ENCODE data around the gene PIP5K1B. TPM values are rescaled to one million over a fixed set of nuclear protein-coding genes. Genes with fewer than 3 reads are reported as not detected.

PIP5K1B gene
- total and polyA plus RNA-seq, 2 experiments from 2014 or later = 1.3 to 2.8 TPM

- Mint-ChIP-seq H3K9me3 (no peaks in the 10 kb centered on the region), H3K27me3 (ENCODE audit: insufficient read depth, low read depth, poor library complexity) (peaks cover 5% of the 10 kb centered on the region)
- H3K27me3 ChIP-seq (ENCODE audit: insufficient read depth) = no peaks in the 10 kb centered on the region
These were observed 193.9 kb downstream of the PIP5K1B start for GRCh38 chr9:68898781-68899439.

More at GRCh38 chr9:68898781-68899439, 193.9 kb downstream of the PIP5K1B start:
- H3K36me3 Mint-ChIP-seq (ENCODE audit: low read depth) = no peaks in the 10 kb centered on the region; the same call in 2 of the 3 replicates
- no peak for TF ChIP-seq EZH2 (IDR thresholded peaks at IDR 0.05; ENCODE audit: low read depth, unreplicated experiment)
- no peak for TF ChIP-seq JUNB (IDR thresholded peaks at IDR 0.05; ENCODE audit: unreplicated experiment)
- TF ChIP-seq STAT1 (IDR thresholded peaks at IDR 0.05; ENCODE audit: unreplicated experiment) = no peak
- TF ChIP-seq, protein P1, sequence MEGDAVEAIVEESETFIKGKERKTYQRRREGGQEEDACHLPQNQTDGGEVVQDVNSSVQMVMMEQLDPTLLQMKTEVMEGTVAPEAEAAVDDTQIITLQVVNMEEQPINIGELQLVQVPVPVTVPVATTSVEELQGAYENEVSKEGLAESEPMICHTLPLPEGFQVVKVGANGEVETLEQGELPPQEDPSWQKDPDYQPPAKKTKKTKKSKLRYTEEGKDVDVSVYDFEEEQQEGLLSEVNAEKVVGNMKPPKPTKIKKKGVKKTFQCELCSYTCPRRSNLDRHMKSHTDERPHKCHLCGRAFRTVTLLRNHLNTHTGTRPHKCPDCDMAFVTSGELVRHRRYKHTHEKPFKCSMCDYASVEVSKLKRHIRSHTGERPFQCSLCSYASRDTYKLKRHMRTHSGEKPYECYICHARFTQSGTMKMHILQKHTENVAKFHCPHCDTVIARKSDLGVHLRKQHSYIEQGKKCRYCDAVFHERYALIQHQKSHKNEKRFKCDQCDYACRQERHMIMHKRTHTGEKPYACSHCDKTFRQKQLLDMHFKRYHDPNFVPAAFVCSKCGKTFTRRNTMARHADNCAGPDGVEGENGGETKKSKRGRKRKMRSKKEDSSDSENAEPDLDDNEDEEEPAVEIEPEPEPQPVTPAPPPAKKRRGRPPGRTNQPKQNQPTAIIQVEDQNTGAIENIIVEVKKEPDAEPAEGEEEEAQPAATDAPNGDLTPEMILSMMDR (conservative IDR thresholded peaks at IDR 0.05; ENCODE audit: low read depth in 2 of 2) = no peak
- no peak for TF ChIP-seq ZNF331 (CRISPR knock-in tag; IDR thresholded peaks at IDR 0.05; ENCODE audit: low read depth)
- TF ChIP-seq, protein P2, sequence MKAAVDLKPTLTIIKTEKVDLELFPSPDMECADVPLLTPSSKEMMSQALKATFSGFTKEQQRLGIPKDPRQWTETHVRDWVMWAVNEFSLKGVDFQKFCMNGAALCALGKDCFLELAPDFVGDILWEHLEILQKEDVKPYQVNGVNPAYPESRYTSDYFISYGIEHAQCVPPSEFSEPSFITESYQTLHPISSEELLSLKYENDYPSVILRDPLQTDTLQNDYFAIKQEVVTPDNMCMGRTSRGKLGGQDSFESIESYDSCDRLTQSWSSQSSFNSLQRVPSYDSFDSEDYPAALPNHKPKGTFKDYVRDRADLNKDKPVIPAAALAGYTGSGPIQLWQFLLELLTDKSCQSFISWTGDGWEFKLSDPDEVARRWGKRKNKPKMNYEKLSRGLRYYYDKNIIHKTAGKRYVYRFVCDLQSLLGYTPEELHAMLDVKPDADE (IDR thresholded peaks at IDR 0.05) = no peak
- TF ChIP-seq, protein P3, sequence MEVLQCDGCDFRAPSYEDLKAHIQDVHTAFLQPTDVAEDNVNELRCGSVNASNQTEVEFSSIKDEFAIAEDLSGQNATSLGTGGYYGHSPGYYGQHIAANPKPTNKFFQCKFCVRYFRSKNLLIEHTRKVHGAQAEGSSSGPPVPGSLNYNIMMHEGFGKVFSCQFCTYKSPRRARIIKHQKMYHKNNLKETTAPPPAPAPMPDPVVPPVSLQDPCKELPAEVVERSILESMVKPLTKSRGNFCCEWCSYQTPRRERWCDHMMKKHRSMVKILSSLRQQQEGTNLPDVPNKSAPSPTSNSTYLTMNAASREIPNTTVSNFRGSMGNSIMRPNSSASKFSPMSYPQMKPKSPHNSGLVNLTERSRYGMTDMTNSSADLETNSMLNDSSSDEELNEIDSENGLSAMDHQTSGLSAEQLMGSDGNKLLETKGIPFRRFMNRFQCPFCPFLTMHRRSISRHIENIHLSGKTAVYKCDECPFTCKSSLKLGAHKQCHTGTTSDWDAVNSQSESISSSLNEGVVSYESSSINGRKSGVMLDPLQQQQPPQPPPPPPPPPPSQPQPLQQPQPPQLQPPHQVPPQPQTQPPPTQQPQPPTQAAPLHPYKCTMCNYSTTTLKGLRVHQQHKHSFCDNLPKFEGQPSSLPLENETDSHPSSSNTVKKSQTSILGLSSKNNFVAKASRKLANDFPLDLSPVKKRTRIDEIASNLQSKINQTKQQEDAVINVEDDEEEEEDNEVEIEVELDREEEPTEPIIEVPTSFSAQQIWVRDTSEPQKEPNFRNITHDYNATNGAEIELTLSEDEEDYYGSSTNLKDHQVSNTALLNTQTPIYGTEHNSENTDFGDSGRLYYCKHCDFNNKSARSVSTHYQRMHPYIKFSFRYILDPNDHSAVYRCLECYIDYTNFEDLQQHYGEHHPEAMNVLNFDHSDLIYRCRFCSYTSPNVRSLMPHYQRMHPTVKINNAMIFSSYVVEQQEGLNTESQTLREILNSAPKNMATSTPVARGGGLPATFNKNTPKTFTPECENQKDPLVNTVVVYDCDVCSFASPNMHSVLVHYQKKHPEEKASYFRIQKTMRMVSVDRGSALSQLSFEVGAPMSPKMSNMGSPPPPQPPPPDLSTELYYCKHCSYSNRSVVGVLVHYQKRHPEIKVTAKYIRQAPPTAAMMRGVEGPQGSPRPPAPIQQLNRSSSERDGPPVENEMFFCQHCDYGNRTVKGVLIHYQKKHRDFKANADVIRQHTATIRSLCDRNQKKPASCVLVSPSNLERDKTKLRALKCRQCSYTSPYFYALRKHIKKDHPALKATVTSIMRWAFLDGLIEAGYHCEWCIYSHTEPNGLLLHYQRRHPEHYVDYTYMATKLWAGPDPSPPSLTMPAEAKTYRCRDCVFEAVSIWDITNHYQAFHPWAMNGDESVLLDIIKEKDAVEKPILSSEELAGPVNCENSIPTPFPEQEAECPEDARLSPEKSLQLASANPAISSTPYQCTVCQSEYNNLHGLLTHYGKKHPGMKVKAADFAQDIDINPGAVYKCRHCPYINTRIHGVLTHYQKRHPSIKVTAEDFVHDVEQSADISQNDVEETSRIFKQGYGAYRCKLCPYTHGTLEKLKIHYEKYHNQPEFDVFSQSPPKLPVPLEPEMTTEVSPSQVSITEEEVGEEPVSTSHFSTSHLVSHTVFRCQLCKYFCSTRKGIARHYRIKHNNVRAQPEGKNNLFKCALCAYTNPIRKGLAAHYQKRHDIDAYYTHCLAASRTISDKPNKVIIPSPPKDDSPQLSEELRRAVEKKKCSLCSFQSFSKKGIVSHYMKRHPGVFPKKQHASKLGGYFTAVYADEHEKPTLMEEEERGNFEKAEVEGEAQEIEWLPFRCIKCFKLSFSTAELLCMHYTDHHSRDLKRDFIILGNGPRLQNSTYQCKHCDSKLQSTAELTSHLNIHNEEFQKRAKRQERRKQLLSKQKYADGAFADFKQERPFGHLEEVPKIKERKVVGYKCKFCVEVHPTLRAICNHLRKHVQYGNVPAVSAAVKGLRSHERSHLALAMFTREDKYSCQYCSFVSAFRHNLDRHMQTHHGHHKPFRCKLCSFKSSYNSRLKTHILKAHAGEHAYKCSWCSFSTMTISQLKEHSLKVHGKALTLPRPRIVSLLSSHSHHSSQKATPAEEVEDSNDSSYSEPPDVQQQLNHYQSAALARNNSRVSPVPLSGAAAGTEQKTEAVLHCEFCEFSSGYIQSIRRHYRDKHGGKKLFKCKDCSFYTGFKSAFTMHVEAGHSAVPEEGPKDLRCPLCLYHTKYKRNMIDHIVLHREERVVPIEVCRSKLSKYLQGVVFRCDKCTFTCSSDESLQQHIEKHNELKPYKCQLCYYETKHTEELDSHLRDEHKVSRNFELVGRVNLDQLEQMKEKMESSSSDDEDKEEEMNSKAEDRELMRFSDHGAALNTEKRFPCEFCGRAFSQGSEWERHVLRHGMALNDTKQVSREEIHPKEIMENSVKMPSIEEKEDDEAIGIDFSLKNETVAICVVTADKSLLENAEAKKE (CRISPR knock-in tag; IDR thresholded peaks at IDR 0.05) = no peak
- TF ChIP-seq POLR2AphosphoS5 (IDR thresholded peaks at IDR 0.05; ENCODE audit: low read depth) = no peak
- no peak for TF ChIP-seq REST (IDR thresholded peaks at IDR 0.05; ENCODE audit: unreplicated experiment)
- TF ChIP-seq NANOG (IDR thresholded peaks at IDR 0.05; ENCODE audit: borderline replicate concordance) = no peak
- TF ChIP-seq ZNF114 (CRISPR knock-in tag; IDR thresholded peaks at IDR 0.05) = no peak
- TF ChIP-seq CREB1 (CRISPR knock-in tag; IDR thresholded peaks at IDR 0.05; ENCODE audit: low read depth) = no peak
- H3K27ac ChIP-seq (ENCODE audit: low read depth) = no peak overlapping the region
- H3K4me1 Mint-ChIP-seq = peaks cover 30% of the 10 kb centered on the region
- ATAC-seq (peak; percentile 52; the same call in 2 of the 3 replicates), DNase-seq (ENCODE audit: low spot score) (no peak)
- no peak overlapping the region for H2AFZ ChIP-seq
- no peak overlapping the region for H3K27ac Mint-ChIP-seq
- peaks cover 14% of the 10 kb centered on the region; the same call in 1 of the 2 replicates for H3K4me1 ChIP-seq (ENCODE audit: insufficient read depth)
- peaks cover 4% of the 10 kb centered on the region; the same call in 1 of the 2 replicates for H3K9me2 ChIP-seq (ENCODE audit: insufficient read depth)
- no peak overlapping the region for H3K4me2 ChIP-seq
- no peak overlapping the region; the same call in 2 of the 3 replicates for H3K4me3 Mint-ChIP-seq
- no peaks in the 10 kb centered on the region for H3K36me3 ChIP-seq (ENCODE audit: insufficient read depth)
- no peaks in the 10 kb centered on the region for H3K79me2 ChIP-seq (replicated peaks; ENCODE audit: insufficient read depth)
- H3F3A ChIP-seq (replicated peaks; ENCODE audit: low read depth) = no peaks in the 10 kb centered on the region
- H4K20me1 ChIP-seq (replicated peaks; ENCODE audit: insufficient read depth) = no peaks in the 10 kb centered on the region
- no peak overlapping the region for H3K4me3 ChIP-seq

All from GM23338 (cell line).